CD4-positive, alpha-beta memory T cell (primary cell): ENCODE results near the gene UTP25. TPM values are rescaled to one million over a fixed set of nuclear protein-coding genes. Genes with fewer than 3 reads are reported as not detected.
A peak's percentile ranks its signal among the peaks of the same experiment; 100 is the strongest.

Experiments
- CTCF ChIA-PET: fragments of 350-600 bp; sonication (Branson Sonifier 250); formaldehyde crosslinking; loops from one replicate; lab custom pipeline; 2021; ENCODE audit warnings: inconsistent platforms; ENCODE audit not compliant: partially characterized antibody; lab: Charles Lee
- POLR2A ChIA-PET: fragments of 350-600 bp; sonication (Branson Sonifier 250); formaldehyde crosslinking; loops from one replicate; lab custom pipeline; 2021; ENCODE audit not compliant: partially characterized antibody; lab: Charles Lee
- DNase-seq, 5 donors: peaks; one replicate each; pipeline versions ENCODE4 v3.0.0 to v3.0.0-alpha.2; 2020 to 2022; ENCODE audit warnings: mixed read lengths in 1 of 5
- H3K27ac ChIP-seq: one replicate; pipeline ENCODE4 v1.7.0; 2013; ENCODE audit warnings: low read depth, low read length
- H3K27me3 ChIP-seq: 2 replicates; pipeline ENCODE4 v1.7.0; 2013; ENCODE audit warnings: mild to moderate bottlenecking, low read length, moderate library complexity; ENCODE audit not compliant: insufficient read depth
- H3K36me3 ChIP-seq: 2 replicates; pipeline ENCODE4 v1.7.0; 2013; ENCODE audit warnings: mild to moderate bottlenecking, low read length, moderate library complexity; ENCODE audit not compliant: insufficient read depth
- H3K4me1 ChIP-seq: 2 replicates; pipeline ENCODE4 v1.7.0; 2013; ENCODE audit warnings: mild to moderate bottlenecking, low read length, moderate library complexity; ENCODE audit not compliant: insufficient read depth
- H3K4me3 ChIP-seq, 2 donors: one replicate each; pipeline ENCODE4 v1.7.0; 2013; ENCODE audit warnings: low read length in 2 of 2, mild to moderate bottlenecking in 1 of 2
- H3K9me3 ChIP-seq, 2 donors: one replicate each; pipeline ENCODE4 v1.7.0; 2013; ENCODE audit warnings: low read length in 2 of 2, control low read depth in 1 of 2; ENCODE audit not compliant: control insufficient read depth in 1 of 2
- H3K27ac Mint-ChIP-seq, 7 donors: one replicate each; pipeline ENCODE4 v1.8.0; 2020 to 2021; ENCODE audit warnings: mixed read lengths in 7 of 7, mild to moderate bottlenecking in 6 of 7, inconsistent platforms in 3 of 7, moderate library complexity in 3 of 7
- H3K27me3 Mint-ChIP-seq, 2 donors: one replicate each; pipeline ENCODE4 v1.8.0; 2020 to 2021; ENCODE audit warnings: mixed read lengths in 2 of 2
- H3K36me3 Mint-ChIP-seq, 2 donors: one replicate each; pipeline ENCODE4 v1.8.0; 2020 to 2021; ENCODE audit warnings: mixed read lengths in 2 of 2, inconsistent platforms in 1 of 2, mild to moderate bottlenecking in 1 of 2
- H3K4me1 Mint-ChIP-seq, 4 donors: one replicate each; pipeline ENCODE4 v1.8.0; 2020 to 2021; ENCODE audit warnings: mixed read lengths in 4 of 4, mild to moderate bottlenecking in 1 of 4
- H3K4me3 Mint-ChIP-seq, 8 donors: one replicate each; pipeline ENCODE4 v1.8.0; 2020 to 2021; ENCODE audit warnings: mixed read lengths in 8 of 8, mild to moderate bottlenecking in 7 of 8, moderate library complexity in 6 of 8, inconsistent platforms in 3 of 8
- H3K9me3 Mint-ChIP-seq, 8 donors: one replicate each; pipeline ENCODE4 v1.8.0; 2020 to 2021; ENCODE audit warnings: mixed read lengths in 8 of 8, mild to moderate bottlenecking in 5 of 8, inconsistent platforms in 3 of 8, moderate library complexity in 1 of 8
- intact Hi-C: fragments of 100-400 bp; cut with micrococcal nuclease; formaldehyde crosslinking; loops from one replicate; pipeline ENCODE4 v1.15.1; 2023
- polyA plus RNA-seq, 2 donors: library from polyadenylated mRNA; unstranded; fragments of 300-500 nt; fragmentation: Illumina TruSeq; gene quantifications; one replicate each; pipeline ENCODE4 v1.2.3, GENCODE V29; 2021
- total RNA-seq, 2 experiments: library from RNA; stranded (reverse); gene quantifications; one replicate each; pipeline ENCODE4 v1.2.3, GENCODE V29; 2021

Gene UTP25
- total and polyA plus RNA-seq, 4 experiments from 2014 or later = 3.7 to 13.6 (median 9.4) TPM

DNA sequence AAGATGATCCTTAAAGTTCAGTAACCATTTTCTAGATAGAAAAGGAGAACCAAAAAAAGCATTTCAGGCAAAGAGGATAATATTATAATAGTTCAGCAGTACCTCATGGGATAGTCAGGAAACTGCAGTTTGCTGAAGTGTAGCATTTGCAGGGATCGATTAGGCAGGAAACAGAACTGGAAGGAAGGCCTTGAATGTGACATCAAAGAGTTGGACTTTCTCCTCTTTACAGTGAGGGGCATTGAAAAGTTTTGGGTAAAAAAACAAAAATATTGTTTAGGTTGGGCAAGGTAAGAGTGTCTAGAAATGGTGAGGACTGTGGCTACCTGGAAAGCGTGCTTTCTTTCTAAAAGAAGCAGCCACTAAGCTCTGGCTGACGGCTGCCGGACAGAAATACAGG, 13.9 kb upstream of the UTP25 start:
- Mint-ChIP-seq H3K36me3 (no peaks in the 10 kb centered on the region), H3K27me3 (peaks cover 2 to 11% of the 10 kb centered on the region in 2 donors), H3K4me1 (peaks cover 2 to 12% (median 4%) of the 10 kb centered on the region in 4 donors), H3K27ac (no peak overlapping the region), H3K9me3 (no peaks in the 10 kb centered on the region), H3K4me3 (no peak overlapping the region)
- H3K36me3 ChIP-seq = no peaks in the 10 kb centered on the region
- ChIA-PET POLR2A (no interaction called here), CTCF (interaction anchor here (1.4 to 4.3 kb wide), 3 partner anchors 10 to 26 kb away, joined by 3 to 58 read pairs (median 15); partner anchors contain the start of gene UTP25)
- H3K27ac ChIP-seq = no peak overlapping the region
- H3K27me3 ChIP-seq = no peaks in the 10 kb centered on the region
- no peak overlapping the region for H3K4me3 ChIP-seq
- no peak for DNase-seq
- H3K4me1 ChIP-seq = peaks cover 7% of the 10 kb centered on the region
- H3K9me3 ChIP-seq = no peaks in the 10 kb centered on the region
- intact Hi-C loops = no loop called here

DNA sequence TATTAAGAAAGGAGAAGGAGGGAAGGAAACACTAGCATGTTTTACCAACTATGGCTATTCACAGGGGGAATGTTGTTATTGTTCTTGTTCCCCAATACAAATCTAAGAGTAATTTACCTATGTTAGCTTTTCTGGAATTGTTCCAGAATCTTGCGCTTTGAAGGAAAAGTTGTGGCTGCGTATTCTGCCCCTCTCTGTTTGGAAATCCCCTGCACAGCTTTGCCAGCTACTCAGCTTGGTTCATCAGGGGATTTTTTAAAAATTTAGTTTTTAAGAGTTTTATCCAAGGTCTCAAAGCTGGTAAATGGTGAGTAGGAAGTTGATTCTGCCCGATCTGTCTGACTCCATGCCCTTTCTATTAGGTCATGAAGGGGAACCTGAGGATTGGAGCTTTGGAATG, 12.3 kb upstream of the UTP25 start:
- CTCF ChIA-PET = interaction anchor here (0.6 to 4.3 kb wide), 4 partner anchors 9 to 44 kb away, joined by 3 to 58 read pairs (median 10); partner anchors contain the start of gene UTP25
- no peaks in the 10 kb centered on the region for H3K36me3 ChIP-seq
- DNase-seq = peak in 2 of 5 donors; percentile 11 to 12

DNA sequence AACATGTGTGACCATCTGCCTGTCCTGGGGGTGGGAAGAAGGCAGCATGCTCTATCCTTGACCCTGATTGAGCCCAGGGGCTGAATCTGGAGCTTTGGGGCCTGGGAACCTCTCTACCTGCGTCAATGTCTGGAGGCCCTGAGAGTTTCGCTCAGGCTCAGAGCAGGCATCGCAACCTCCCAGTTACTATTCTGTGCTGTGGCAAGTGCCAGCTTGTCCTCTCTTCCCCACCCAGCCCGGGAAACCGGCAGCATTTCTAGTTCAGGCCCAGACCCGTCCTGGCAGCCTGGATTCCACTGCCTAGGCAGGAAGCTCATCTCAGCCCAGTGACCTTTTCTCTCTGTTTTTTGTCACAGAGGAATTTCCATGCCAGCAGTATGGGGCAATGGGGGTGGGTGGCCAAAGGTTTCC, 11.8 kb upstream of the UTP25 start:
- Mint-ChIP-seq H3K36me3 (no peaks in the 10 kb centered on the region), H3K4me1 (peaks cover 2 to 12% (median 4%) of the 10 kb centered on the region in 4 donors), H3K9me3 (no peaks in the 10 kb centered on the region), H3K27ac (peak overlapping the region in 3 of 7 donors; percentile 50 to 62 (median 53)), H3K27me3 (peaks cover 7 to 17% of the 10 kb centered on the region in 2 donors), H3K4me3 (no peak overlapping the region)
- peaks cover 7% of the 10 kb centered on the region for H3K4me1 ChIP-seq
- no peak for DNase-seq
- H3K27me3 ChIP-seq = no peaks in the 10 kb centered on the region
- ChIA-PET CTCF (interaction anchor here (0.6 to 4.3 kb wide), 4 partner anchors 8 to 43 kb away, joined by 3 to 58 read pairs (median 10); partner anchors contain the start of gene UTP25), POLR2A (interaction anchor here (0.7 kb wide), 1 partner anchor 42 kb away, joined by 3 read pairs; no protein-coding TSS in a partner anchor)
- H3K27ac ChIP-seq = no peak overlapping the region
- H3K36me3 ChIP-seq = no peaks in the 10 kb centered on the region
- no peaks in the 10 kb centered on the region for H3K9me3 ChIP-seq
- H3K4me3 ChIP-seq = no peak overlapping the region
- intact Hi-C loops = no loop called here

More for the DNA sequence above, 12.3 kb upstream of the UTP25 start:
- POLR2A ChIA-PET = interaction anchor here (0.9 kb wide), 1 partner anchor 9 kb away, joined by 3 read pairs; no protein-coding TSS in a partner anchor
- Mint-ChIP-seq H3K27ac (peak overlapping the region in 3 of 7 donors; percentile 50 to 75 (median 62)), H3K9me3 (no peaks in the 10 kb centered on the region), H3K36me3 (no peaks in the 10 kb centered on the region), H3K27me3 (peaks cover 4 to 14% of the 10 kb centered on the region in 2 donors), H3K4me3 (no peak overlapping the region), H3K4me1 (peaks cover 2 to 12% (median 4%) of the 10 kb centered on the region in 4 donors)
- no peak overlapping the region for H3K4me3 ChIP-seq
- no peaks in the 10 kb centered on the region for H3K9me3 ChIP-seq
- H3K4me1 ChIP-seq = peaks cover 7% of the 10 kb centered on the region
- H3K27ac ChIP-seq = no peak overlapping the region
- no peaks in the 10 kb centered on the region for H3K27me3 ChIP-seq
- intact Hi-C loops = no loop called here

DNA sequence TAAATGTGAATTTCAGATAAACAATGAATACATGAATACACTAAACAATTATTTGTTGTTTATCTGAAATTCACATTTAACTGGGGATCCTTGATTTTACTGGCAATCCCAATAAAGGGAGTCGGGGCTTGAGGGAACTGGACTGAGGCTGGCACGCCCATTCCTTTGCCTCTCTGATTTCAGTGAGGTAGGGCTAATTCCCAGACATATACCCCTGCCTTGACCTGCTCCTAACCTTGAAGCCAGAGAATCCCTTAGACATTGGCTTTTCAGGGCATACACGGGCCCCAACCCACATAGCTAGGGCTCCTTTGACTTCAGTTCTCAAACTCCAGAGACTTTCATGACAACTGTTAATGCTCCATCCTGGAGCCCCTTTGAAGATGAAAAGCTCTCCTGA, 10.8 kb upstream of the UTP25 start:
- DNase-seq = no peak
- Histone ChIP-seq H3K36me3 (no peaks in the 10 kb centered on the region), H3K9me3 (no peaks in the 10 kb centered on the region), H3K27me3 (no peaks in the 10 kb centered on the region), H3K4me1 (peaks cover 7% of the 10 kb centered on the region), H3K27ac (no peak overlapping the region), H3K4me3 (no peak overlapping the region)
- H3K27me3 Mint-ChIP-seq = peaks cover 10 to 20% of the 10 kb centered on the region in 2 donors
- H3K9me3 Mint-ChIP-seq = no peaks in the 10 kb centered on the region
- H3K27ac Mint-ChIP-seq = peak overlapping the region in 1 of 7 donors; percentile 29
- no peak overlapping the region for H3K4me3 Mint-ChIP-seq
- peaks cover 2 to 12% (median 4%) of the 10 kb centered on the region in 4 donors for H3K4me1 Mint-ChIP-seq
- CTCF ChIA-PET = no interaction called here
- POLR2A ChIA-PET = interaction anchor here (0.8 kb wide), 1 partner anchor 8 kb away, joined by 3 read pairs; no protein-coding TSS in a partner anchor
- H3K36me3 Mint-ChIP-seq = no peaks in the 10 kb centered on the region
- intact Hi-C loops = no loop called here

DNA sequence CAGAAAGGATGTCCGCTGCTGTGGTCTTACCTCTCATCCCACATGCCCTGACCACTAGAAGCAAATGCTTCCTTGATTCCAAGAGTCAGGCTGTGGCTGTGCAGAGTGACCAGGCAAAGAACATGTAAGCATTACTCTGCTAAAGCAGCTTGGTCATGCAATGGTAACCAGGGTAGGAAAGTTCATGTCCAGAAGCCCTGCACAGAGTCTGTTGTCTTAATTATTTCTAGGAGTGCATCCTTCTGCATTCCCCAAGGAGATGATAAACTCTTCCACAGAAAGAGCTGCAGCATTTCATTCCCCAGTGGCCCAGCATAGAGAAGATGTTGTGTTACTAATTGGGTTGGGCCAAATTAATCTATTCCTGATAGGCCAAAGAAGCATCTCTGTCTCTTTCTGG, 10.1 kb upstream of the UTP25 start:
- Histone ChIP-seq H3K9me3 (no peaks in the 10 kb centered on the region), H3K4me1 (peaks cover 7% of the 10 kb centered on the region), H3K4me3 (no peak overlapping the region), H3K27ac (no peak overlapping the region), H3K36me3 (no peaks in the 10 kb centered on the region), H3K27me3 (no peaks in the 10 kb centered on the region)
- peaks cover 2 to 14% (median 5%) of the 10 kb centered on the region in 4 donors for H3K4me1 Mint-ChIP-seq
- no peak overlapping the region for H3K4me3 Mint-ChIP-seq
- no peaks in the 10 kb centered on the region for H3K36me3 Mint-ChIP-seq
- H3K27ac Mint-ChIP-seq = no peak overlapping the region
- H3K27me3 Mint-ChIP-seq = peaks cover 10 to 23% of the 10 kb centered on the region in 2 donors
- intact Hi-C loops = no loop called here
- ChIA-PET CTCF (no interaction called here), POLR2A (no interaction called here)
- no peak for DNase-seq
- no peaks in the 10 kb centered on the region for H3K9me3 Mint-ChIP-seq

DNA sequence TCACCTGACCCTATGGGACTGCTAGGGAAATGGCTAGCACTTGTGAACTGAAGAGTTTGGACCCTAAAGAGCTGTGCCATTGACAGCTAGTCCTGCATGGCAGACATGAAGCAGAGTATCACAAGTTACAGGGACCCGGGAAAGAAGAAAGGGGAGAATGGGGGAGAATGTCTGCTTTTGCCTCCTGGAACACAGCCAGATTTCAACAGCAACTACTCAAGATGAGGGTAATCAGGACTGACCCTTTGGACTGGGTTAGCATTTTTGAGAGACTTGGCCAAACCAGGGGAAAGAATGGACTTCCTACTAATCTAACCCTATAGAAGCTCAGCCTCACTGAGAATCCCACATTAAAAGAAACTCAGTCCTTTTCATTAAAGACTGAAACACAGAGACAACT, 8.7 kb upstream of the UTP25 start:
- Histone ChIP-seq H3K36me3 (no peaks in the 10 kb centered on the region), H3K4me1 (peaks cover 10% of the 10 kb centered on the region), H3K27me3 (no peaks in the 10 kb centered on the region), H3K4me3 (no peak overlapping the region), H3K27ac (no peak overlapping the region), H3K9me3 (no peaks in the 10 kb centered on the region)
- no peaks in the 10 kb centered on the region for H3K36me3 Mint-ChIP-seq
- H3K4me1 Mint-ChIP-seq = peaks cover 6 to 20% (median 11%) of the 10 kb centered on the region in 4 donors
- intact Hi-C loops = no loop called here
- H3K27ac Mint-ChIP-seq = peak overlapping the region in 1 of 7 donors; percentile 61
- H3K9me3 Mint-ChIP-seq = no peaks in the 10 kb centered on the region
- no peak overlapping the region for H3K4me3 Mint-ChIP-seq
- ChIA-PET CTCF (interaction anchor here (1.3 kb wide), 1 partner anchor 11 kb away, joined by 4 read pairs; no protein-coding TSS in a partner anchor), POLR2A (no interaction called here)
- H3K27me3 Mint-ChIP-seq = peaks cover 13 to 27% of the 10 kb centered on the region in 2 donors
- no peak for DNase-seq

DNA sequence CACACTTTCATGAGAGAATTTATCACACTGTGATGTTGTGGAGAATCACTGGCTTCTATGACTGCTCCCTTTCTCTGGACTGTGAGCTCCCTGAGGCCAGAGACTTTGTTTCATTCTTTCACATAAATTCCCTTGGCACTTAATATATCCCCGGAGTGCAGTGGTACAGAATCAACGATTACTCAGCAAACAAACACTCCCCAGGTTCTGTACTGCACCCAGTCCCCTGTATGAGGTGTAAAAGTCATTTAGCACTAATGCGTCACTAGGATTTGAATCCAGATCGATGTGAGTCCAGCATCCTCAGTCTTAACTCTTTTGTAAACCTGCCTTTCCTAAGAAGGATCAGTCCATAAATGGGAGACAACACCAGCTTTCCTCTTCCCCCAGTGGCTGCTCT, 6.8 kb upstream of the UTP25 start:
- Mint-ChIP-seq H3K4me1 (peaks cover 4 to 10% (median 8%) of the 10 kb centered on the region in 4 donors), H3K27ac (no peak overlapping the region), H3K36me3 (no peaks in the 10 kb centered on the region), H3K27me3 (peaks cover 15 to 27% of the 10 kb centered on the region in 2 donors), H3K9me3 (no peaks in the 10 kb centered on the region), H3K4me3 (no peak overlapping the region)
- Histone ChIP-seq H3K4me3 (no peak overlapping the region), H3K27me3 (no peaks in the 10 kb centered on the region), H3K36me3 (no peaks in the 10 kb centered on the region), H3K4me1 (peaks cover 5% of the 10 kb centered on the region), H3K27ac (no peak overlapping the region), H3K9me3 (no peaks in the 10 kb centered on the region)
- no peak for DNase-seq
- ChIA-PET POLR2A (interaction anchor here (0.9 kb wide), 1 partner anchor 51 kb away, joined by 3 read pairs; no protein-coding TSS in a partner anchor), CTCF (interaction anchor here (1.2 to 4.7 kb wide), 3 partner anchors 12 to 62 kb away, joined by 3 to 46 read pairs (median 5); no protein-coding TSS in a partner anchor)
- intact Hi-C loops = no loop called here
